Bone marrow (tissue), 2 donors: Measurements from ENCODE around the gene NTNG2.

Experiments used
- DNase-seq, 2 donors: peaks; one replicate each; lab custom pipeline; 2025; lab: John Stamatoyannopoulos, UW

NTNG2 gene

GRCh38 chr9:132204883-132205282, 43.0 kb downstream of the NTNG2 start:
- no peak for DNase-seq

GRCh38 chr9:132207215-132207614, 45.4 kb downstream of the NTNG2 start:
- no peak for DNase-seq

- no peak for DNase-seq
Measured at GRCh38 chr9:132207839-132208615, 46.2 kb downstream of the NTNG2 start.

GRCh38 chr9:132209228-132209627, 47.4 kb downstream of the NTNG2 start:
- DNase-seq, result no peak

GRCh38 chr9:132210472-132211145, 48.8 kb downstream of the NTNG2 start:
- DNase-seq, result no peak

- DNase-seq, result no peak
Measured at GRCh38 chr9:132211570-132211969, 49.7 kb downstream of the NTNG2 start.

GRCh38 chr9:132214027-132214622, 52.3 kb downstream of the NTNG2 start:
- DNase-seq, result no peak

GRCh38 chr9:132216861-132217619, 55.2 kb downstream of the NTNG2 start:
- DNase-seq, result no peak

- DNase-seq, result no peak
Measured at GRCh38 chr9:132218208-132218607, 56.4 kb downstream of the NTNG2 start.

GRCh38 chr9:132221941-132222340, 60.1 kb downstream of the NTNG2 start:
- no peak for DNase-seq

GRCh38 chr9:132224645-132225044, 62.8 kb downstream of the NTNG2 start:
- DNase-seq, result no peak

GRCh38 chr9:132226571-132227430, 64.9 kb downstream of the NTNG2 start:
- no peak for DNase-seq

- no peak for DNase-seq
Measured at GRCh38 chr9:132228062-132228461, 66.2 kb downstream of the NTNG2 start.

GRCh38 chr9:132230605-132231004, 68.7 kb downstream of the NTNG2 start:
- DNase-seq, result no peak

- no peak for DNase-seq
Measured at GRCh38 chr9:132231019-132231701, 69.3 kb downstream of the NTNG2 start.

- no peak for DNase-seq
Measured at GRCh38 chr9:132232522-132232921, 70.7 kb downstream of the NTNG2 start.

- DNase-seq, result no peak
Measured at GRCh38 chr9:132233138-132233537, 71.3 kb downstream of the NTNG2 start.

GRCh38 chr9:132234535-132234934, 72.7 kb downstream of the NTNG2 start:
- no peak for DNase-seq

GRCh38 chr9:132235125-132235524, 73.3 kb downstream of the NTNG2 start:
- DNase-seq, result no peak

GRCh38 chr9:132235894-132236661, 74.2 kb downstream of the NTNG2 start:
- peak; percentile 25 to 31 for DNase-seq
